ENCODE measurements around the gene SPAG5.

Gene SPAG5

GRCh38 chr17:28541439-28541838 is 57.4 kb downstream of the SPAG5 start:
- TF ChIP-seq CTCF (IDR thresholded peaks at IDR 0.05), result no peak
- no peak overlapping the region for H3K27ac Mint-ChIP-seq
- no peak overlapping the region for H3K4me3 Mint-ChIP-seq
- H3K27me3 Mint-ChIP-seq (ENCODE audit: low read depth, poor library complexity), result peaks cover 3% of the 10 kb centered on the region
- peaks cover 4% of the 10 kb centered on the region for H3K36me3 Mint-ChIP-seq (ENCODE audit: low read depth)
- no peaks in the 10 kb centered on the region for H3K9me3 Mint-ChIP-seq
- peaks cover 16% of the 10 kb centered on the region for H3K4me1 Mint-ChIP-seq
- no peak for DNase-seq

- peaks cover 3% of the 10 kb centered on the region for H3K27me3 Mint-ChIP-seq (ENCODE audit: low read depth, poor library complexity)
- H3K9me3 Mint-ChIP-seq, result no peaks in the 10 kb centered on the region
- DNase-seq, result no peak
- no peak overlapping the region for H3K4me3 Mint-ChIP-seq
- TF ChIP-seq CTCF (IDR thresholded peaks at IDR 0.05), result no peak
- no peaks in the 10 kb centered on the region for H3K36me3 Mint-ChIP-seq (ENCODE audit: low read depth)
- H3K27ac Mint-ChIP-seq, result no peak overlapping the region
- peaks cover 18% of the 10 kb centered on the region for H3K4me1 Mint-ChIP-seq
Measured at GRCh38 chr17:28540231-28540630, 58.6 kb downstream of the SPAG5 start.

- peaks cover 3% of the 10 kb centered on the region for H3K27me3 Mint-ChIP-seq (ENCODE audit: low read depth, poor library complexity)
- H3K4me1 Mint-ChIP-seq, result peaks cover 30% of the 10 kb centered on the region
- H3K9me3 Mint-ChIP-seq, result no peaks in the 10 kb centered on the region
- no peaks in the 10 kb centered on the region for H3K36me3 Mint-ChIP-seq (ENCODE audit: low read depth)
- H3K4me3 Mint-ChIP-seq, result no peak overlapping the region
- H3K27ac Mint-ChIP-seq, result no peak overlapping the region
- no peak for DNase-seq
- TF ChIP-seq CTCF (IDR thresholded peaks at IDR 0.05), result no peak
Measured at GRCh38 chr17:28538296-28538895, 60.4 kb downstream of the SPAG5 start.

GRCh38 chr17:28537219-28537610 is 61.6 kb downstream of the SPAG5 start:
- TF ChIP-seq CTCF (IDR thresholded peaks at IDR 0.05), result no peak
- Mint-ChIP-seq H3K4me3 (no peak overlapping the region), H3K9me3 (no peaks in the 10 kb centered on the region), H3K27ac (no peak overlapping the region), H3K4me1 (peaks cover 41% of the 10 kb centered on the region), H3K27me3 (ENCODE audit: low read depth, poor library complexity) (peaks cover 3% of the 10 kb centered on the region), H3K36me3 (ENCODE audit: low read depth) (no peaks in the 10 kb centered on the region)
- DNase-seq, result no peak

- H3K36me3 Mint-ChIP-seq (ENCODE audit: low read depth), result no peaks in the 10 kb centered on the region
- H3K9me3 Mint-ChIP-seq, result no peaks in the 10 kb centered on the region
- H3K27ac Mint-ChIP-seq, result no peak overlapping the region
- DNase-seq, result no peak
- peaks cover 47% of the 10 kb centered on the region for H3K4me1 Mint-ChIP-seq
- H3K27me3 Mint-ChIP-seq (ENCODE audit: low read depth, poor library complexity), result peaks cover 3% of the 10 kb centered on the region
- no peak overlapping the region for H3K4me3 Mint-ChIP-seq
- TF ChIP-seq CTCF (IDR thresholded peaks at IDR 0.05), result no peak
Measured at GRCh38 chr17:28536532-28537218, 62.1 kb downstream of the SPAG5 start.
